HCT116 (cell line): Measurements from ENCODE around the gene HOXD11. TPM values are rescaled to one million over a fixed set of nuclear protein-coding genes. Genes with fewer than 3 reads are reported as not detected.

ENCODE experiments used
- ATAC-seq: fragments of 200-7000 bp; cut with Tn5 transposase; 2 replicates; pipeline ENCODE4 v1.9.1; 2020; ENCODE audit warnings: mild to moderate bottlenecking, moderate library complexity
- BruUV-seq: library from RNA; stranded (reverse); fragments of 400-500 nt; replicated peaks from 2 replicates; lab custom pipeline; 2021; lab: Mats Ljungman, UMichigan
- CTCF ChIA-PET: fragments of 300-600 bp; sonication (Branson Sonifier 250); formaldehyde crosslinking; loops from one replicate; lab custom pipeline; 2021; ENCODE audit warnings: antibody characterized with exemption; lab: Charles Lee
- POLR2A ChIA-PET: fragments of 300-600, 350-600 bp; sonication (Branson Sonifier 250); formaldehyde crosslinking; loops from one replicate; lab custom pipeline; 2021; ENCODE audit warnings: antibody characterized with exemption; lab: Charles Lee
- RAD21 ChIA-PET, 2 experiments: fragments of 300-600 bp; sonication (Branson Sonifier 250); formaldehyde crosslinking; loops; one replicate each; lab custom pipeline; 2023; ENCODE audit warnings: low total read pairs in 2 of 2; ENCODE audit not compliant: uncharacterized antibody in 2 of 2, unreplicated experiment in 2 of 2, low non-redundant PET in 1 of 2; lab: Charles Lee
- DNase-seq: peaks from one replicate; pipeline ENCODE4 v3.0.0-alpha.2; 2010; ENCODE audit warnings: low read depth, low spot score
- H2AFZ ChIP-seq: fragments of 200-600 bp; shearing (Covaris generic), sonication (generic); 2 replicates; pipeline ENCODE4 v1.6.1; 2017; ENCODE audit warnings: low read depth, mixed run types, mixed read lengths, antibody characterized with exemption, low read length; ENCODE audit not compliant: poor library complexity, severe bottlenecking
- H3K27ac ChIP-seq: 2 replicates; pipeline ENCODE4 v1.5.1; 2012; ENCODE audit warnings: low read depth, low read length
- H3K27me3 ChIP-seq: fragments of 200-600 bp; sonication (generic); 2 replicates; pipeline ENCODE4 v1.6.1; 2016; ENCODE audit warnings: mixed run types, low read length, mixed read lengths; ENCODE audit not compliant: insufficient read depth
- H3K36me3 ChIP-seq, 2 experiments: fragments of 200-500 bp in 1 of 2; fragments of 200-600 bp in 1 of 2; sonication (Bioruptor generic) in 1 of 2; sonication (generic) in 1 of 2; 2 replicates each; pipeline versions ENCODE4 v1.5.1 to v1.6.1; 2014 to 2016; ENCODE audit warnings: low read length in 2 of 2, inconsistent platforms in 1 of 2, mixed read lengths in 1 of 2, mixed run types in 1 of 2; ENCODE audit not compliant: insufficient read depth in 2 of 2, control insufficient read depth in 1 of 2
- H3K4me1 ChIP-seq, 2 experiments: fragments of 200-600 bp in 1 of 2; sonication (generic) in 1 of 2; 2 replicates each; pipeline versions ENCODE4 v1.5.1 to v1.6.1; 2012 to 2017; ENCODE audit warnings: low read length in 2 of 2, inconsistent platforms in 1 of 2, mild to moderate bottlenecking in 1 of 2, mixed read lengths in 1 of 2, mixed run types in 1 of 2, moderate library complexity in 1 of 2; ENCODE audit not compliant: insufficient read depth in 2 of 2, control insufficient read depth in 1 of 2
- H3K4me2 ChIP-seq: fragments of 200-600 bp; sonication (generic); 2 replicates; pipeline ENCODE4 v1.6.1; 2017; ENCODE audit warnings: mixed run types, low read length, mixed read lengths
- H3K4me3 ChIP-seq, 2 experiments: fragments of 200-600 bp in 1 of 2; sonication (generic) in 1 of 2; replicated peaks in 1 of 2; 2 replicates each; pipeline ENCODE4 v1.5.1; 2011 to 2016; ENCODE audit warnings: low read length in 2 of 2, control low read depth in 1 of 2, low read depth in 1 of 2, mild to moderate bottlenecking in 1 of 2, mixed read lengths in 1 of 2, mixed run types in 1 of 2
- H3K79me2 ChIP-seq: fragments of 200-600 bp; sonication (generic); 2 replicates; pipeline ENCODE4 v1.6.1; 2017; ENCODE audit warnings: mild to moderate bottlenecking, mixed run types, low read length, moderate library complexity, mixed read lengths; ENCODE audit not compliant: insufficient read depth
- H3K9ac ChIP-seq: fragments of 200-600 bp; sonication (generic); 2 replicates; pipeline ENCODE4 v1.6.1; 2016; ENCODE audit warnings: low read length, mixed read lengths
- H3K9me2 ChIP-seq: fragments of 200-600 bp; sonication (generic), shearing (Covaris generic); 2 replicates; pipeline ENCODE4 v1.6.1; 2017; ENCODE audit warnings: mixed run types, mild to moderate bottlenecking, moderate library complexity; ENCODE audit not compliant: insufficient read depth
- H3K9me3 ChIP-seq, 2 experiments: fragments of 200-500 bp in 1 of 2; fragments of 200-600 bp in 1 of 2; sonication (Bioruptor generic) in 1 of 2; sonication (generic) in 1 of 2; 2 replicates each; pipeline ENCODE4 v1.6.1; 2014 to 2017; ENCODE audit warnings: low read length in 2 of 2, mixed read lengths in 2 of 2, inconsistent platforms in 1 of 2, low read depth in 1 of 2, mild to moderate bottlenecking in 1 of 2, mixed run types in 1 of 2, moderate library complexity in 1 of 2; ENCODE audit not compliant: control insufficient read depth in 1 of 2, insufficient read depth in 1 of 2
- H4K20me1 ChIP-seq: fragments of 200-600 bp; sonication (generic), shearing (Covaris generic); 2 replicates; pipeline ENCODE4 v1.6.1; 2017; ENCODE audit warnings: mixed run types, mild to moderate bottlenecking, moderate library complexity; ENCODE audit not compliant: insufficient read depth
- ATF3 ChIP-seq: IDR thresholded peaks from 2 replicates; pipeline ENCODE4 v1.6.1; 2012
- CEBPB ChIP-seq: IDR thresholded peaks from 2 replicates; pipeline ENCODE4 v1.6.1; 2012; ENCODE audit warnings: low read depth
- ELF1 ChIP-seq: IDR thresholded peaks from 2 replicates; pipeline ENCODE4 v1.6.1; 2012; ENCODE audit warnings: low read depth, borderline replicate concordance
- EZH2phosphoT487 ChIP-seq: fragments of 200-600 bp; IDR thresholded peaks from 2 replicates; pipeline ENCODE4 v1.6.1; 2018; ENCODE audit warnings: antibody characterized with exemption, borderline replicate concordance
- FOSL1 ChIP-seq: IDR thresholded peaks from 2 replicates; pipeline ENCODE4 v1.6.1; 2012; ENCODE audit warnings: low read depth
- JUND ChIP-seq: IDR thresholded peaks from 2 replicates; pipeline ENCODE4 v1.6.1; 2012
- MAX ChIP-seq: IDR thresholded peaks from 2 replicates; pipeline ENCODE4 v1.6.1; 2012
- SIN3A ChIP-seq: IDR thresholded peaks from 2 replicates; pipeline ENCODE4 v1.6.1; 2012; ENCODE audit warnings: low read depth
- SP1 ChIP-seq: IDR thresholded peaks from 2 replicates; pipeline ENCODE4 v1.6.1; 2012; ENCODE audit warnings: low read depth
- ZFX ChIP-seq: fragments of 450-650 bp; IDR thresholded peaks from 2 replicates; pipeline ENCODE4 v1.6.1; 2017
- intact Hi-C: fragments of 100-400 bp; cut with micrococcal nuclease; formaldehyde crosslinking; loops from 2 replicates; pipeline ENCODE4 v1.10.0; 2022
- total RNA-seq: library from RNA; stranded (reverse); gene quantifications from one replicate; pipeline ENCODE4 v1.2.1, GENCODE V29; 2021; ENCODE audit not compliant: unreplicated experiment
- TF ChIP-seq, protein P1 (sequence below): IDR thresholded peaks from 2 replicates; pipeline ENCODE4 v1.6.1; 2011; ENCODE audit warnings: mild to moderate bottlenecking, low read length, moderate library complexity; ENCODE audit not compliant: insufficient replicate concordance; ENCODE audit errors: extremely low read depth

Gene HOXD11
- total RNA-seq, 1 experiment from 2014 or later: not detected

DNA sequence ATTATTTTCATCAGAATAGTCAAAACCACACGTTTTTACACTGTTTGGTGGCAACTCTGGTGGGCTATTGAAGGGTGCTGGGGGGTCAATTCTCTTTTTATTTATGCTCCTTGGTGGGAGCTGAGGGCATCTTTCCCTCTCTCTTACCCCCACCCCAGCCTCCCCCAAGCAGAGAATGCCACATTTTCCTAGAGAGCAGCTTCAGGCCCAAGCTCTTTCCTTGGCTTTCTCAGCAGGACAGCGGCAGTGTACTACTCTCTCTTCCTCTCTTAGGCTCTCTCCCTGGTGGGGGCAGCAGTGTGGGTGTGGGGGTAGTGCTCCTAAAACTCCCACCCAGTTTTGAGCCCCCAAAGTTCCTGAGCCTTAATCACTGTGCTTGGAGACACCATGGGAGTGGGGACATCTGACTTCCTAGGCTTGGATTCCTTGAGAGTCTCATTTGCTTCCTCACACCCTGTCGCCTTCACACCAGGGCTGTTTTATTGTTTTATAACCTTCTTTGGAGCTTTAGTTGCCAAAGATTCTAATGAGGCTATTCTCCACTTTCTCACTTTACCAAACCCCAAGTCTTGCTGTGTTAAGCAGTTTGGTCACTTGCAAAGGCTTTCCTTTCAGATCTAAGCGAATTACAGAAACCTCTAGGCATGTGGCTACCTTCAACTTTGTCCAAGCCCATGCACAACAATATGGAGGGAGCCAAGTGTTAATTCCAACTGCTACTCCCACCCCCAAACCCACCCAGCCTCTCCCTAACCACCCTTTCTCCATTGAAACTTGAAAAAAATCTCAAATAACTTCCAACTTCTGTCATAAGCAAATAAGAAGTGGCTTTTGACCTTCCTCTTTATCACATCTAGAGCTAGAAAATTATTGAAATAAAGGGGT, 38.2 kb downstream of the HOXD11 start:
- Histone ChIP-seq H3K27ac (no peak overlapping the region), H3K9me3 (no peaks in the 10 kb centered on the region), H3K4me1 (peaks cover 0 to 7% of the 10 kb centered on the region in 2 experiments; a peak in 2 of 4 replicates), H2AFZ (no peak overlapping the region), H4K20me1 (no peaks in the 10 kb centered on the region), H3K9ac (no peak overlapping the region), H3K4me3 (no peak overlapping the region), H3K4me2 (no peak overlapping the region), H3K27me3 (no peaks in the 10 kb centered on the region), H3K79me2 (no peaks in the 10 kb centered on the region), H3K9me2 (no peaks in the 10 kb centered on the region), H3K36me3 (no peaks in the 10 kb centered on the region)
- ATAC-seq: no peak
- intact Hi-C loops: no loop called here
- no peak for DNase-seq
- TF ChIP-seq, protein P1, sequence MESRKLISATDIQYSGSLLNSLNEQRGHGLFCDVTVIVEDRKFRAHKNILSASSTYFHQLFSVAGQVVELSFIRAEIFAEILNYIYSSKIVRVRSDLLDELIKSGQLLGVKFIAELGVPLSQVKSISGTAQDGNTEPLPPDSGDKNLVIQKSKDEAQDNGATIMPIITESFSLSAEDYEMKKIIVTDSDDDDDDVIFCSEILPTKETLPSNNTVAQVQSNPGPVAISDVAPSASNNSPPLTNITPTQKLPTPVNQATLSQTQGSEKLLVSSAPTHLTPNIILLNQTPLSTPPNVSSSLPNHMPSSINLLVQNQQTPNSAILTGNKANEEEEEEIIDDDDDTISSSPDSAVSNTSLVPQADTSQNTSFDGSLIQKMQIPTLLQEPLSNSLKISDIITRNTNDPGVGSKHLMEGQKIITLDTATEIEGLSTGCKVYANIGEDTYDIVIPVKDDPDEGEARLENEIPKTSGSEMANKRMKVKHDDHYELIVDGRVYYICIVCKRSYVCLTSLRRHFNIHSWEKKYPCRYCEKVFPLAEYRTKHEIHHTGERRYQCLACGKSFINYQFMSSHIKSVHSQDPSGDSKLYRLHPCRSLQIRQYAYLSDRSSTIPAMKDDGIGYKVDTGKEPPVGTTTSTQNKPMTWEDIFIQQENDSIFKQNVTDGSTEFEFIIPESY: no peak
- TF ChIP-seq ELF1 (no peak), EZH2phosphoT487 (no peak), JUND (no peak), MAX (no peak), ZFX (no peak), ATF3 (no peak), FOSL1 (no peak), SIN3A (no peak), CEBPB (no peak), SP1 (no peak)
- ChIA-PET RAD21 (no interaction called here), CTCF (interaction anchor here (2.1 to 6.5 kb wide), 2 partner anchors 311 to 409 kb away, joined by 8 to 109 read pairs; no protein-coding TSS in a partner anchor), POLR2A (no interaction called here)
- no TSS peak for BruUV-seq
